B cell (primary cell): ENCODE results near the gene PGAM2.

Experiments used
- CTCF ChIP-seq: fragments of 200-600 bp; IDR thresholded peaks from one replicate; pipeline ENCODE4 v1.8.0; 2022; ENCODE audit warnings: antibody characterized with exemption, mild to moderate bottlenecking
- EZH2 ChIP-seq: IDR thresholded peaks from 2 replicates; pipeline ENCODE4 v1.6.1; 2012; ENCODE audit warnings: borderline replicate concordance, low read depth, mild to moderate bottlenecking, moderate library complexity, low read length; ENCODE audit not compliant: insufficient read depth, poor library complexity, severe bottlenecking

- TF ChIP-seq CTCF (no peak), EZH2 (no peak)
Observed at GRCh38 chr7:44058759-44059218, 6.6 kb downstream of the PGAM2 start.
